Measurements from ENCODE around the gene GSTM3. TPM values are rescaled to one million over a fixed set of nuclear protein-coding genes. Genes with fewer than 3 reads are reported as not detected.
"Not testable (repeated sequence)": the region's sequence is repeated elsewhere in the genome, so short reads cannot be mapped to it uniquely, and the experiment has no call there.

The GSTM3 gene
- total RNA-seq, 1 experiment from 2014 or later = 2.2 TPM

- ChIA-PET CTCF (no interaction called here), POLR2A (no interaction called here)
- no peak overlapping the region for H3K27ac Mint-ChIP-seq
Measured at GRCh38 chr1:109714661-109715372, 26.0 kb downstream of the GSTM3 start.

GRCh38 chr1:109713636-109714035 lies 27.2 kb downstream of the GSTM3 start:
- Mint-ChIP-seq H3K4me1 (no peaks in the 10 kb centered on the region), H3K27me3 (ENCODE audit: low read depth) (no peaks in the 10 kb centered on the region; the same call in 1 of the 2 replicates), H3K27ac (no peak overlapping the region), H3K36me3 (peaks cover 9% of the 10 kb centered on the region; the same call in 1 of the 2 replicates), H3K4me3 (no peak overlapping the region), H3K9me3 (peaks cover 10% of the 10 kb centered on the region)
- ATAC-seq = no peak
- no peak for DNase-seq (ENCODE audit: low spot score)
- POLR2A ChIA-PET = no interaction called here
- no peak for TF ChIP-seq CDX4 (CRISPR knock-in tag; IDR thresholded peaks at IDR 0.05; ENCODE audit: borderline replicate concordance)
- TF ChIP-seq CBFB (CRISPR knock-in tag; IDR thresholded peaks at IDR 0.05; ENCODE audit: low read depth) = no peak
- TF ChIP-seq STAT6 (CRISPR knock-in tag; conservative IDR thresholded peaks at IDR 0.05; ENCODE audit: low read depth) = no peak
- no peak for TF ChIP-seq RELA (CRISPR knock-in tag; IDR thresholded peaks at IDR 0.05; ENCODE audit: borderline replicate concordance)
- no peak for TF ChIP-seq ZMAT4 (CRISPR knock-in tag; IDR thresholded peaks at IDR 0.05)
- TF ChIP-seq NFYB (CRISPR knock-in tag; conservative IDR thresholded peaks at IDR 0.05; ENCODE audit: low read depth) = no peak
- no peak for TF ChIP-seq ETV6 (CRISPR knock-in tag; IDR thresholded peaks at IDR 0.05)
- CTCF ChIA-PET = interaction anchor here (1.0 kb wide), 1 partner anchor 73 kb away, joined by 3 read pairs; no protein-coding TSS in a partner anchor

More at GRCh38 chr1:109714661-109715372, 26.0 kb downstream of the GSTM3 start:
- Mint-ChIP-seq H3K27me3 (ENCODE audit: low read depth) (no peaks in the 10 kb centered on the region; the same call in 1 of the 2 replicates), H3K4me1 (no peaks in the 10 kb centered on the region), H3K36me3 (no peaks in the 10 kb centered on the region), H3K4me3 (no peak overlapping the region), H3K9me3 (no peaks in the 10 kb centered on the region)
- no peak for TF ChIP-seq ZBTB21 (CRISPR knock-in tag; IDR thresholded peaks at IDR 0.05; ENCODE audit: borderline replicate concordance)
- DNase-seq (ENCODE audit: low spot score) (no peak), ATAC-seq (no peak)

GRCh38 chr1:109712321-109712864 lies 28.4 kb downstream of the GSTM3 start:
- H3K9me3 Mint-ChIP-seq = peaks cover 21% of the 10 kb centered on the region
- DNase-seq (ENCODE audit: low spot score) (no peak), ATAC-seq (no peak)
- TF ChIP-seq ZMAT4 (CRISPR knock-in tag; IDR thresholded peaks at IDR 0.05) (no peak), NR2C2 (CRISPR knock-in tag; IDR thresholded peaks at IDR 0.05) (no peak), CDX4 (CRISPR knock-in tag; IDR thresholded peaks at IDR 0.05; ENCODE audit: borderline replicate concordance) (no peak), SMAD4 (CRISPR knock-in tag; IDR thresholded peaks at IDR 0.05) (no peak), NFYB (CRISPR knock-in tag; conservative IDR thresholded peaks at IDR 0.05; ENCODE audit: low read depth) (no peak), FOXK1 (CRISPR knock-in tag; IDR thresholded peaks at IDR 0.05) (no peak), CREB1 (CRISPR knock-in tag; IDR thresholded peaks at IDR 0.05) (no peak), KAT7 (CRISPR knock-in tag; IDR thresholded peaks at IDR 0.05; ENCODE audit: borderline replicate concordance) (no peak), JAZF1 (CRISPR knock-in tag; IDR thresholded peaks at IDR 0.05) (no peak), SMAD3 (CRISPR knock-in tag; IDR thresholded peaks at IDR 0.05; ENCODE audit: borderline replicate concordance) (no peak), ZNF671 (CRISPR knock-in tag; IDR thresholded peaks at IDR 0.05) (no peak), NR3C1 (CRISPR knock-in tag; conservative IDR thresholded peaks at IDR 0.05; ENCODE audit: low read depth) (no peak), MLX (CRISPR knock-in tag; IDR thresholded peaks at IDR 0.05) (no peak)
- no peaks in the 10 kb centered on the region; the same call in 1 of the 2 replicates for H3K27me3 Mint-ChIP-seq (ENCODE audit: low read depth)
- H3K27ac Mint-ChIP-seq = no peak overlapping the region
- no peak overlapping the region for H3K4me3 Mint-ChIP-seq
- ChIA-PET CTCF (interaction anchor here (0.6 to 0.9 kb wide), 2 partner anchors 73 to 82 kb away, joined by 4 read pairs; no protein-coding TSS in a partner anchor), POLR2A (no interaction called here)
- H3K36me3 Mint-ChIP-seq = peaks cover 15% of the 10 kb centered on the region
- no peaks in the 10 kb centered on the region for H3K4me1 Mint-ChIP-seq

- ATAC-seq; H3K4me3 Mint-ChIP-seq; POLR2A ChIA-PET; H3K4me1 Mint-ChIP-seq; H3K27ac Mint-ChIP-seq; DNase-seq (ENCODE audit: low spot score); H3K27me3 Mint-ChIP-seq (ENCODE audit: low read depth): not testable (repeated sequence)
- CTCF ChIA-PET = interaction anchor here (0.6 to 0.9 kb wide), 2 partner anchors 72 to 81 kb away, joined by 4 read pairs; no protein-coding TSS in a partner anchor
- peaks cover 15% of the 10 kb centered on the region for H3K36me3 Mint-ChIP-seq
- peaks cover 27% of the 10 kb centered on the region for H3K9me3 Mint-ChIP-seq
Measured at GRCh38 chr1:109711593-109712320, 29.1 kb downstream of the GSTM3 start, which contains the start of gene GSTM5. GSTM5 (plus strand) TSS chr1:109712251; CDS start chr1:109712313, 62 bp downstream.
